ENCODE results near the gene DNAH9.
A peak's percentile ranks its signal among the peaks of the same experiment; 100 is the strongest.

Gene DNAH9

DNA sequence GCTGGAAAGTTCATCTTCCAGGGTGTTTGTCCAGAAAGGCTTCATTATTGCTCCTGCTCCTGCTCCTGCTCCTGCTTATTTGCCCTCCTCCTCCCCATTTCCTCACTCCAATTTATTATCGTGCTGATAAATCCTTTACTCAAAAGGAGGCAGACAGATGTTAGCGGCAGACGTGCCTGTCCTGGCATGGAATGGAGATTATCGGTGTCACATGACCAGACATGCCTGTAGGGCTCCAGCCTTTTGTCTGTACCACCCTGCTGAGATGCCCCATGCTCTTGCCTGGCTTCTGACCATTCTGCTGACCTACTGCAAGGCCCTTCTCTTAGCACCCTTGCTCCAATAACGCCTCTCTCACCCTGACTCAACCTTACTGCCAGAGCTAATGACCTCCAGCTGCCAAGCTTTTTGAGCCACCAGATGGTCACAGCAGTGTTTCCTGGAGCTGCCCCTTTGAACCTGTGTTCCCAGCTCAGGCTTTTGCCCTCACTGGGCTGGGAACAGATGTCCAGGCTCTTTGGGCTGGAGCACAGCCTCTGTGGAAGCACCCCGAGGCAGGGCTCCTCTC lies 12.8 kb downstream of the DNAH9 start:
- DNase-seq (ENCODE audit: low read depth) = no peak

DNA sequence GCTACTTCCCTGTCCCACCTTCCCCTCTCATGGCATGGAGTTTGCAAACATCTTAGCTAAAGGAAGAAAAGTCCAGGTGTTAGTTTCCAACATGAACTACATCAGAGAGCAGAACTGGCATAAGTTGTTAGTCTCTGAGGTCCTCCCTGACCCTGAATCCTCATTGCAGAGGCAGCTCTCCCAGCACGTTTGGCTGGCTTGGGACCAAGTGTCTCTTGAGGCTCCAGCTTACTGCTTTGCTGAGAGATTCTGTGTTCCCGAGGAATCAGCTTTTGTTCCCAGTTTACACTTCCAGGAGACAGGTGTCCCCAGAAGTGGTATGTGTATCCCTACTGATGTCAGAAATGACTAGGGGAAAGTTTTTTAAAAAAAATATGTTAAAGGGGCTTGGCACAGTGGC lies 14.7 kb downstream of the DNAH9 start:
- DNase-seq (ENCODE audit: low read depth) = no peak

DNA sequence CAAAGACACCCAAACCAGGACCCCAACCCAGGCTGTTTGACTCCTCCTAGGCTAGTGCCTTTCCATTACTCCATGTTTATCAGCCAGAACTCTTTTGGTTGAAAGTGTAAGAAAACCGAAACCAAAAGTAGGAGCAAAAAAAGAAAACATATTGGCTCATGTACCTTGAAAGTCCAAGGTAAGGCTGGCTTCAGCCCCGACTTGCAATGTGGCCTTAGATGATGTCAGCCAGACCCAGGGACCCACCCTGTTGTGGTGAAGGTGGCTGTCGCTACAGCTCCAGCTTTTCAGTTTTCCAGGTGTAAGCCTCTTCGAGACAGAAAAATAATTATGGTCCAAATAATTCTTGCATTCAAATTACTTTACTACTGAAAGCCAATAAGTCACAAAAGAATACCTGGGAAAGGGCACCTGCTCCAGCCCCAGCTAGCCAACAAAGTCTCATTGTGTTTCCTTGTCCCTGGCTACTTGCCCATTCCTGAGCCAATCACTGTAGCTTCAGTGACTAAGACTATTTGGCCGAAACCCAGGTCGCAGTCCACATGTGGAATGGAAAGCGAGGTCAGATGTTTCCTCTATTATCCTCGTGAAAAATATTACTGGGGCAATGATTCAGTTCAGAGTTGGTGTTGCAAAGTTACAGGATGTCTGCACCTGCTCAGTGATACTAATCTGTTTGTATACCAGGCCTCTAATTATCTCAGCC lies 20.7 kb downstream of the DNAH9 start:
- DNase-seq (ENCODE audit: low read depth) = no peak

GRCh38 chr17:11622492-11622891 lies 24.2 kb downstream of the DNAH9 start:
- no peak for DNase-seq (ENCODE audit: low read depth)

GRCh38 chr17:11624976-11625375 lies 26.7 kb downstream of the DNAH9 start:
- no peak for DNase-seq (ENCODE audit: low read depth)

DNA sequence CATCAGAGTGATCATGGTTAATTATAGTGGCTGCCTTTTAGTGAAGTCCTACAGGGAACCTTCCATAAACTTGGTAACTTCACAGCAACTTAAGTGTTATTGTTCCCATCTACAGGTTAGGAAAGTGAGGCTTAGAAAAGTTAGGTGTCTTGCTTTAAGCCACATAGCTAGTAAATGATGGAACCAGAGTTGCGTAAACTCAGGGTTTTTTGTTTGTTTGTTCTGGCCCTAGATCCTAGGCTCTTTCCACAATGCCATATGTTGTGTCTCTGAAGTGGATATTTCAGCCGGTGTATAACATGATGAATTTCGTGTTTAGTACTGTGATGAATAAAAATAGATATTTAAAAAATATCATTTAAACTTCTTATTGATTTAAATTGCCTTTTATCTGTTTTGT lies 27.6 kb downstream of the DNAH9 start:
- no peak for DNase-seq (ENCODE audit: low read depth)

- DNase-seq (ENCODE audit: low read depth) = no peak
These were observed 29.2 kb downstream of the DNAH9 start for GRCh38 chr17:11627301-11627940.

DNA sequence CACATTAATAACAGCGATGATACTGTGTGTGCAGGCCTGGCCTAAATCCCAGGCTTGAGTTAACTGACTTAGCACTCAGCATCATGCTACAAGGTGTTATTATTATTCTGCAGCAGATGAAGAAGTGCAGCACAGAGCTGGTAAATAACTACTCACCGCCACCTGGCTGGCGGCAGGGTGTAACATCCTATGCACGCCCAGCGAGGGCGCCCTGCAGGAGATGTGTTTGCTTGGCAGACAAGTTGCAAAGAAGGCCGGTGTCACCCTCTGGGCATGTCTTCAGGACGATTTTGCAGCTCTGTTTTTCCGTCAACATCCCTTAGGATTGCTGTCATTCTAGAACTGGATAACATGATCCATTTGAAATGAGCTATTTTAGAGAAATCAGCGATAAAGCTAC lies 30.1 kb downstream of the DNAH9 start:
- no peak for DNase-seq (ENCODE audit: low read depth)

DNA sequence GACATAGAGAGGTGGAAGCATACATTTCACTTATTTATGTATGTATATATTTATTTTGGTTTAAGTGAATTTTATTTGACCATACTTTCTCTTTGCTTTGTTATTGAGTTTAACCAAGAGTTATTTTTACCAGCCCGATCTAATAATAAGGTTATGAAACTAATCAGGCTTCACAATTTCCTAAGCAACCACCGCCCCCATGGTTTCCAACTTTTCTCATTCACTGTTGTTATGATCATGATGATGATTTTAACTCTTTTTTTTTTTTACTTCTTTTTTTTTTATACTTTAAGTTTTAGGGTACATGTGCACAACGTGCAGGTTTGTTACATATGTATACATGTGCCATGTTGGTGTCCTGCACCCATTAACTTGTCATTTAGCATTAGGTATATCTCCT lies 30.6 kb downstream of the DNAH9 start:
- DNase-seq (ENCODE audit: low read depth) = no peak

- DNase-seq (ENCODE audit: low read depth) = no peak
These were observed 38.5 kb downstream of the DNAH9 start for GRCh38 chr17:11636771-11637170.

DNA sequence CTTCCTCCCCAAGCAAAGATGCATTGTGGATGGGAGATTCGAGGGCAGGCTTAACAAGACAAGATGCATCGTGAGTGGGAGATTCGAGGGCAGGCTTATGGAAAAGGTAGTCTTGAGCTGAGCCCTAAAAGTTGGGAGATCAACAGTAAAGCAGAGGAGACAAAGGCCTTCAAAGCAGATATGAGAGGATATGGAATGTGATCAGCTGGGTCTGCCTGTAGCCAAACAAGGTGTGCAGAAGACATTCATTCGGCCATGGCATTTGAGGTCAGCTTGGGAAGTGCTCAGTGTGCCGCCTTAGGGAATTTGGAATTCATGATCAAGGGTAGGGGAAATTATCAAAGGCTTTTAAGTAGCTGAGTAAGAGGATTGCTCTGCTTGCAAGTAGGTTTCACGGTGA lies 39.5 kb downstream of the DNAH9 start:
- DNase-seq (ENCODE audit: low read depth) = no peak

DNA sequence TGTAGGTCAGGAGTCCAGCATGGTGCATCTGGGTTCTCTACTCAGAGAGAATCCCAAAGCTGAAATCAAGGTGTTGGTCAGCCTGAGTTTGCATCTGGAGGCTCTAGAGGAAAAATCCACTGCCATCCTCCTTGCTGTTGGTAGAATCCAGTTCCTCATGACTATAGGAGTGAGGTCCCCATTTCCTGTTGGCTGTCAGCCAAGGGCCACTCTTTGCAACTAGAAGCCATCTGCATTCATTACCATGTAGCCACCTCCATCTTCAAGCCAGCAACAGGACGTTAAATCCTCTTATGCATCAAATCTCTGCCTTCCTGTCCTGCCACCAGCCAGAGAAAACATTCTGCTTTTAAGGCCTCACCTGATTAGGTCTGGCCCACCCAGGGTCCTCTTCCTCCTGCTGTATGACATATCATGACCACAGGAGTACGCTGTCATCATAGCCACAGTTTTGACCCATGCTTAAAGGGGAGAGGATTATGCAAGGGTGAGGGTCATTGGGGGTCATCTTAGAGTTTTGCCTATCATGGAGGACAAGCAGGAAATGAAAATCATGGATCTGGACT lies 40.5 kb downstream of the DNAH9 start:
- no peak for DNase-seq (ENCODE audit: low read depth)

- no peak for DNase-seq (ENCODE audit: low read depth)
These were observed 41.6 kb downstream of the DNAH9 start for GRCh38 chr17:11639736-11640462.

DNA sequence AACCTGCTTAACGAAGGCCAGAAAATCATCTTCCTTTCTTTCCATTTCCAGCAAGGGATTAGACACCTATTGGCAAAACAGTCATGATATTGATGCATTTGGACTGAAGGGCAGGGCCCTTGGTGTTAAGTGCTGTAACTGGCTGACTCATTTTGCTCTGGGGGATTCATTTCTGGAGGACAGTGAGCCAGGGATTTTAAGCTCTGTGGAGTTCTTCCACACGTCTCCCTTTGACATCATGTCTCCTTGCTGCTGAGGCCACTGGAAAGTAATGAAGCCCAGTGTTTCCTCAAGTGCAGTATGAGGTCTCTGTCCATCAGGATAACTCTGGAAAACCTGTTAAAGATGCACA lies 42.2 kb downstream of the DNAH9 start:
- no peak for DNase-seq (ENCODE audit: low read depth)

DNA sequence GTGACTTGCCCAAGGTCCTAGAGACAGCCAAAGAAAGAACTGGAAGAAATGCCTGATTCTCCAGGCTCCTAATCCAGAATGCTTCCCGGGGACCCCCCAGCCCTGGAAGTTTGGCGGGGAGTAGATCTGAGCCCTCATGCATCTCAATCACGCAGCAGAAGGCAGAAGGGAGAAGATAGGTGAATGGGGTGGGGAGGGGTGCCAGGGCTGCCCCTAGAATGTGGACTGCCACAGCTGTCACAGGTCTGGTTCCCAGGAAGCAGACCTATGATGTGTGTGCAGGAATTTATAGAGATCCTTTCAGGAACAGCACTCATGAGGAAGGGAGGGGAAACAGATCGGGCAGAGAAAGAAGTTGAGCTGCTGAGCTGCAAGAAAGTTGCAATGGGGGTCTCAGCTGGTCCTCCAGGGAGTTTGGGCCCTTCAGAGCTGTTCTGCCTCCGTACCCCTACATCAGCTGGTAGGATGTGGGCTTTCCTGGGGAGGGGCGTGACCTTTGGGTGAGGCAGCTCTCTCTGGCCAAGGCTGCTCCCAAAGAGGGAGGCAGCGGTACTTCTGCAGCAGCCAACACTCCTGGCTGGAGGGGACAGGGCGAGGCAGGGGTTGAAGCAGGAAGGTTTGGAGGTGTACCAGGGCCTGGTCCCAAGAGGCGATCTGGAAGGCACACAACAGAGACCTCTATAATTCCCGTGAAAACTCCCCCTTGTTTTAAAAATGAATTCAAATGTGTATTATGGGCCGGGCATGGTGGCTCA lies 43.4 kb downstream of the DNAH9 start:
- DNase-seq (ENCODE audit: low read depth) = no peak

GRCh38 chr17:11642655-11643054 lies 44.4 kb downstream of the DNAH9 start:
- no peak for DNase-seq (ENCODE audit: low read depth)

DNA sequence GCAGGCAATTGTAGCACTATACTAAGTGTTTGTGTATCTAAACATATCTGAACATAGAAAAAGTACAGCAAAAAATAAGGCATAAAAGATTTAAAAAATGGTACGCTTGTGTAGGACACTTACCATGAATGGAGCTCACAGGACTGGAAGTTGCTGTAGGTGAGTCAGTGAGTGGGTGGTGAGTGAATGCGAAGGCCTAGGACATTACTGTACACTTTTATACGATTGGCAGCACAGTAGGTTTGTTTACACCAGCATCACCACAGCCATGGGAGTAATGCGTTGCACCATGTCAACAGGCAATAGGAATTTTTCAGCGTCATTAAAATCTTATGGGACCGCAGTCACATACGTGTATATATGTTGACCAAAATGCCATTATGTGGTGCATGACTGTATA lies 45.6 kb downstream of the DNAH9 start:
- no peak for DNase-seq (ENCODE audit: low read depth)

- DNase-seq (ENCODE audit: low read depth) = peak; percentile 32
These were observed 46.3 kb downstream of the DNAH9 start for GRCh38 chr17:11644265-11645212.

DNA sequence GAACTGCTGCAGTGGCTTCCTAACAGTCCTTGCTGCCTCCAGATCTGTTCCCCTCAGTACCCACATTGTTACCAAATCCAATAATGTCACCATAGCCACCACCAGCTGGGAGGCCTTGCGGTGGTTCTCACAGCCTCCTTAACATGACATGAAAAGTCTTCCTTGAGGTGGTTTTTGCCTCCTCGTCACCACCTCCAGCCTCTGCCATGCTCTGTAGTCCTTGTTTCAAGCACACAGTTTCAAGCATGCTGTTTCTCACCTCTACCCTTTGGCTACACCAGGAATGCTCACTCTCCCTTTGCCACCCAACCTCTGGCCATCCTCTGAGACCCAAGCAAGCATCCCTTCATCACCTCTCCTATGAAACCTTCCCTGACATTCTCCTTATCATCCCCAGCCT lies 47.2 kb downstream of the DNAH9 start:
- DNase-seq (ENCODE audit: low read depth) = no peak

DNA sequence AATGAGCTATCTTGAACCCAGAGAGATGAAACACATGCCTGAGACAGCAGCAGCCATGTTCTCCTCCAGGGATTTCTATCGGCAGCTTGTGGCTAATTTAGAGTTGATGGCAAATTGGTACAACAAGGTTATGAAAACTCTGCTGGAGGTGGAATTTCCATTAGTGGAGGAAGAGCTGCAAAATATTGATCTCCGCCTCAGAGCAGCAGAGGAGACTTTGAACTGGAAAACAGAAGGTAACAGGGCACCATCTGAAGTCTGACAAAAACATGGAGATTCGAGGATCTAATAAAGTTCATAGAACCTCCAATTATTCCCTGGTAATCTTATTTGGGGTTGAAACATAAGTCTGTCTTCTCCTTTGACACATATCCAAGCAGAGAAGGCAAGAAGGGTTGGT lies 52.8 kb downstream of the DNAH9 start:
- no peak for DNase-seq (ENCODE audit: low read depth)

DNA sequence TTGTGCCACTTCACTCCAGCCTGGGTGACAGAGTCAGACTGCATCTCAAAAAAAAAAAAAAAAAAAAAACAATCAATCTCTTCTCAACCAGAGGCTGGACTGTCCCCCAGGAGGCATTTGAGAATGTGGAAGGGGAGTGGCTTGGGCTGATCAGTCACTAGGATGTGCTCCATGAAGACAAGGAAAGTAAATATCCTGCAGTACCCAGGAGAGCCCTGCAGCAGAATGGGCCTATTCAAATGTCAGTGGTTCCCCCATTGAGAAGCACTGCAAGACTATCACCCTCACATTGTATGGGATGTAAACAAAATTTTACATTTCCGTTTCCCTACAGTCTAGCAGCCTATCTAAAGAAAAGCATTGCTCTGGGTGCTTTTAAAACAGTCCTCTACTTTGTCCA lies 70.3 kb downstream of the DNAH9 start:
- DNase-seq (ENCODE audit: low read depth) = no peak
